GM12875 (cell line): ENCODE results near the gene TMEM161A.
"Not testable (repeated sequence)": the region's sequence is repeated elsewhere in the genome, so short reads cannot be mapped to it uniquely, and the experiment has no call there.

ENCODE experiments used
- H3K4me3 ChIP-seq: one replicate; pipeline ENCODE4 v1.5.1; 2011; ENCODE audit warnings: low read depth, low read length, control low read depth
- TF ChIP-seq, protein P1 (sequence below): IDR thresholded peaks from 2 replicates; pipeline ENCODE4 v1.5.1; 2011; ENCODE audit warnings: low read depth, mild to moderate bottlenecking, control low read depth, inconsistent platforms, low read length, moderate library complexity, borderline replicate concordance; ENCODE audit not compliant: insufficient read depth

Gene TMEM161A

DNA sequence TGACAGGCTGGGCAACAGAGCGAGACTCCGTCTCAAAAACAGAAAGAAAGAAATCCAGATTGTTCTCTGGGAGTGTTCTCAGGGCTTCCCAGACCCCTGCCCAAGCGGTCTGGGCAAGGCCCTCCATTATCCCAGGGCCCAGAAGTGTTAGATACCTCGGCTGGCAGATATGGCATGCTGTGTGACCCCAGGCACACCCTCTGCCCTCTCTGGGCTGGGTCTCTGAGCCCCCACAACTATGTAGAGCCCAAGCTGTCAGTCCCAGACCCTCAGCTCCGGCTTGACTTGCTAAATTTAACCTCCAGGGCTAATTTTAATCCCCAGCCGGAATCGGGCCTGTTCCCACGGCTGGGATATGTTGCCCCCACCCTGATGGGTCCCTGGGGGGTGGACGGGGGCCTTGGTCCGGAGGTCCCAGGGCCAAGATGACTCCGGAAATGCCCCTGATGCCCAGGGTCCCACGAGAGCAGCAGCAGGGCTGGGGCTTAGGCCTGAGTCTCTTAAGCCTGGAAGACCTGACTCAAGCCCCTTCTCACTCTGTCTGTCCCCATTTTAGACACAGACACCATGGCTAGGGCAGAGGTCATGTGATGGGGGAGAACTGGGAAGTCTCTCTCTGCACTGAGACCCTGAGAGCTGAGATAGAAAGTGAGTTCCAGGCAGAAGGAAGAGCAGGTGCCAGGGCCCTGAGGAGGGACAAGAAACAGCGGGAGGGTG lies 14.5 kb upstream of the TMEM161A start:
- no peak overlapping the region for H3K4me3 ChIP-seq
- TF ChIP-seq, protein P1, sequence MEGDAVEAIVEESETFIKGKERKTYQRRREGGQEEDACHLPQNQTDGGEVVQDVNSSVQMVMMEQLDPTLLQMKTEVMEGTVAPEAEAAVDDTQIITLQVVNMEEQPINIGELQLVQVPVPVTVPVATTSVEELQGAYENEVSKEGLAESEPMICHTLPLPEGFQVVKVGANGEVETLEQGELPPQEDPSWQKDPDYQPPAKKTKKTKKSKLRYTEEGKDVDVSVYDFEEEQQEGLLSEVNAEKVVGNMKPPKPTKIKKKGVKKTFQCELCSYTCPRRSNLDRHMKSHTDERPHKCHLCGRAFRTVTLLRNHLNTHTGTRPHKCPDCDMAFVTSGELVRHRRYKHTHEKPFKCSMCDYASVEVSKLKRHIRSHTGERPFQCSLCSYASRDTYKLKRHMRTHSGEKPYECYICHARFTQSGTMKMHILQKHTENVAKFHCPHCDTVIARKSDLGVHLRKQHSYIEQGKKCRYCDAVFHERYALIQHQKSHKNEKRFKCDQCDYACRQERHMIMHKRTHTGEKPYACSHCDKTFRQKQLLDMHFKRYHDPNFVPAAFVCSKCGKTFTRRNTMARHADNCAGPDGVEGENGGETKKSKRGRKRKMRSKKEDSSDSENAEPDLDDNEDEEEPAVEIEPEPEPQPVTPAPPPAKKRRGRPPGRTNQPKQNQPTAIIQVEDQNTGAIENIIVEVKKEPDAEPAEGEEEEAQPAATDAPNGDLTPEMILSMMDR = no peak

DNA sequence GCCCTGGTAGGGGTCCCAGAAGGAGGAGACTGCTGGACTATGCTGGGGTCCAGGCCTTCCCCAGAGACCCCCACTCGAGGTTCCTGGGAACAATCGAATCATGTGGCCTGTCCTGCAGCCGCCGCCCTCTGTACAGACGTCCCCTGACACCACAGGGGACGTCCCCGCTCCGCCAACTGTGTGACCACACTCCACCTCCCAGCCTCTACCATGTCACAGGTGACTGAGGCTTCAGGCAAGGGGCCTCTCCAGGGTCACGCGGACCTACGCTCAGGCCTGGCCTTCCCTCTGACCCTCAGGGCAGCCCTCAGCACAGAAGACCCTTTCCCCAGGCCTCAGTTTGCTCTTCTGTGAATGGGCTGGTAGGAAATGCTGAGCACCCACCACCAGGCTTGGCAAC lies 13.1 kb upstream of the TMEM161A start:
- TF ChIP-seq, protein P1 = no peak
- no peak overlapping the region for H3K4me3 ChIP-seq

DNA sequence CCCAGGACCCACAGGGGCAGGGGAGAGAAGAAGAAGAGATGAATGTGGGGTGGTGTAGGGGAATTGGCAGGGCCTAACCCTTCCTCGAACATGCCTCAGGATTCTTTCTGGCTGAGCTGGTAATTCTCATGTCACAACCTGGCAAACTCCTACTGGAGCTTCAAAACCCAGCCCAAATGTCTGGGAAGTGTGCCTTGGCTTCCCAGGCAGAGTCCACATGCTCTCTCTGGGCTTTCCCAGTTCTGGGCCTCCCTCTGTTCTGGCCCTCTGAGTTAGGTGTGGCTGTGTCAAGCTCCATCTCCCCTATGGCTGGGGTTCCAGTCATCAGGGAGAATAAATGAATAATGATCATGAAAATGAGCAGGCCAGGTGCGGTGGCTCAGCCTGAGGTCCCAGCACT lies 11.2 kb upstream of the TMEM161A start:
- H3K4me3 ChIP-seq = no peak overlapping the region

DNA sequence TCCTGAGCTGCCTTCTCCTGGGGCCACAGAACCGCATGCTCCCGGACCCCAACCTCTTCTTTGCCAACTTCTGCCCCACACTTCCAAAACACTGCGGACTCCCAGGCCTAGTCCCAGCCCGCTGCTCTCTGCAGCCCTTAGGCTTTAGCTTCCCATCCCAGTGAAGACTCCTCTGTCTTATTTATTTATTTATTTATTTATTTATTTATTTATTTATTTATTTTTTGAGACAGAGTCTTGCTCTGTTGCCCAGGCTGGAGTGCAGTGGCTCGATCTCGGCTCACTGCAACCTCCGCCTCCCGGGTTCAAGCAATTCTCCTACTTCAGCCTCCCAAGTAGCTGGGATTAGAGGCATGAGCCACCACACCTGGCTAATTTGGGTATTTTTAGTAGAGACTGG lies 10.2 kb upstream of the TMEM161A start:
- H3K4me3 ChIP-seq = not testable (repeated sequence)

More for the DNA sequence above, 11.2 kb upstream of the TMEM161A start:
- TF ChIP-seq, protein P1 = no peak

DNA sequence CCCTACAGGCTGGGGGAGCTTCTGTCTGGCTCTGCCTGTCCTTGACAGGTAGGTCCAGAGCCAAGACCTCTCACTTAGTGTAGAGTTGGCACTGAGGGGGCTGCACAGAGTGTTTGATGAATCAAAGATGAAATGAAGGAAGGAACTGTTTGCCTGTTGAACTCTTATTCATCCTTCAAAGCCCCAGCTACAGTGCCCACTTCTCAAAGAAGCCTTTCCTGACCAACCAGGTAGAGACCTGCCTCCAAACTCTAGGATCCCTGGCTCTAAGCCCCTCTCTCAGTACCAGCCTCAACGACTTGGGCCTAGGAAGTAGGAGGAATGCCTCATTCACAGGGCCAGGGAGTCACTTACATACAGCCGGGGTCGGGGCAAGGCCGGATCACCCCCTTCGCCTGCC lies 9.1 kb upstream of the TMEM161A start:
- TF ChIP-seq, protein P1 = no peak
- H3K4me3 ChIP-seq = no peak overlapping the region

DNA sequence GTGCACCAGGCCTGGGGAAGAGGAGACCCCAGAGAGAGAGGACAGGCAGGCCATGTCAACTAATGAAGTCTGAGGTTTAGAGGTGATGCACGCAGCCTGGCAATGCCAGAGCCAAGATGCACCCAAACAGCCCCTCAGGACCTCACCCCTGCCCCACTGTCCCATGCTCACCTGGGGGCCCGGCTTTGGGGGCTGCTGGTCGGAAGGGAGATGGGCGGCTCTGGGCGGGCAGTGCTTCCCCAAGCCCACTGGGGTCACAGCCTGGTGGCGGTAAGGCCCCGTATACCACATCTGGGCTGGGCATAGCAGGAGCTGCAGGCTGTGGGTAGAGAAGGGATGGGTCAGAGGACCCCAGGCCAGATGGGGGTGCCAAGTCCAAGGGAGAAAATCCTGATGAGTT lies 8.6 kb upstream of the TMEM161A start:
- TF ChIP-seq, protein P1 = no peak
- H3K4me3 ChIP-seq = no peak overlapping the region

DNA sequence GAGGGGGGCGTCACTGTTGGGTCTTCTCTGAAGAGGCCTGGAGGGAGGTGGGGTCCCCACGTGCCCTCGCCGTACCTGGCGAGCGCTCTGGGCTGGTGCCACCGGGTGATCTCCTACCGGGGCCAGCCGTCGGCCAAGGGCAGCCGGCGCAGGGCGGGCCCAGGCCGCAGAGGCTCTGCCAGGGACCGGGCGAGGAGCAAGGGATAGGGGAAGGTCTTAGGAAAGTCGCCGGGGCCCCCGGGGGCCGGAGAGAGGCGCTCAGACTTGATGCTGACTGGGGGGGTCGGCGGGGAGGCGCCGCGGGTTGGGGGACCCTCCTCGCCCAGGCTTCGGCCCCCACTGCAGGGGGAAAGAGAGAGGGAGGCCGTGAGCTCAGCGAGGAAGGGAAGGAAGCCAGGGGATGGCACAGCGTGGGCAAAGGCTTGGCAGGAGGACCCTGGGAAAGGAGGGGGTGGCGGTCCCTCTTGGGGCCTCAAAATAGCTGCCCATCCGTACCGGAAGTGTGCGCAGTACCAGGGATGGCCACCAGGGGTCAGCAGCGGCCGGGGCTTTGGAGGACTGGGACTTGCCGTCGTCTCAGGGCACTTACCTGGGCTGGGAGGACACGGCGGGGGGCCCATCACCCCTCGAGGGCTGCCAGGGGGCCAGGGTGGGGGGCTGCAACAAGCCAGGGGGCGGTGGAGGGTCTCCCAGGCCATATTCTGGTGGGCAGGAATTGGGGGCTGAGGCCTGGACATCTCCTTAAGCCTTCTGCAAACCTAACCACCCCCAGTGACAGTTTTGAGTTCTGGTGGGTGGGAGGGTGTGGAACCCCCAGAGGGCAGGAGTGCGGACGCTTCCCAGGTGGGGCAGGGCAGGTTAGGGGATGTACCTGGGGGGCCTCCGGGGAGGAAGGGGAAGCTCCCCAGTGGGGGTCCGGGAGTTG lies 7.7 kb upstream of the TMEM161A start:
- TF ChIP-seq, protein P1 = peak; percentile 96
- H3K4me3 ChIP-seq = no peak overlapping the region
